GM03348 (cell line): ENCODE data around the gene CCP110.
A peak's percentile ranks its signal among the peaks of the same experiment; 100 is the strongest.

Experiments used
- DNase-seq: peaks from one replicate; pipeline ENCODE4 v3.0.0; 2012; ENCODE audit warnings: low spot score

Gene CCP110

DNA sequence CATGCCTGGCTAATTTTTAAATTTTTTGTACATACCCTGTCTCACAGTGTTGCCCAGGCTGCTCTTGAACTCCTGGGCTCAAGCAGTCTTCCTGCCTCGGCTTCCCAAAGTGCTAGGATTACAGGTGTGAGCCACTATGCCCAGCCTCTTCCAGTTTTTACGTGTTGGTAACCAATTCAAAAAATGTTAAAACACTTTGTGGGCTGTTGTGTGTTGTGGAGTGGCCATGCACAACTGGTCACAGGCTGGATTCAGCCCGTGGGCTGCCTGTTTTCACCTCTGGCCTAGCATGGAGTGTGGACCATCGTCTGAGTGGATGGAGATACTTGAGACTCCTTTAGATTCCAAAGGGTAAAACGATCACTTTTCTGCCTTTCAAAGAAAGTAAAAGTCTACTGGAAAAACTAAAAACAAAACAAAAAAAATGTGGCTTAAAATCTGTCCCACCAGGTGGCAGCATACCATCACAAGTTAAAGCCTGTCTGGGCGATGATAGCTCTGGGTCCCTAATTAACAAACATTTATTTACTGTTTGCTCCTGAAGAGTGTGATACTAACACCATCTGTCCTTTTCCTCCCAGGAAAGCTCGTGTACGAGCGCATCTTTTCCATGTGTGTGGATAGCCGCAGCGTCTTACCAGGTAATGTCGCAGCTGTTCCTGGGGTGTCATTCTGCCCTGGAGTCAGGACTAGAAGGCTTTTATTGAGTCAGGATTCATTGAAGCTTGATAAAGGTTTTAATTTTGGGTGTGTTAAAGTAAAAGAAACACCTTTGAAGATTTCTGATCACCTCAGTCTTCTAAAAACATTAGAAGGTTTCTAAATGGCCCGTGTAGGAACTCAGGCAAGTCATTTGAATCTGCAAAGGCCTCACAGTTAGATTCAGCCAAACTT is 77.6 kb downstream of the CCP110 start:
- peak; percentile 54 for DNase-seq
